Mesothelial cell of epicardium (in vitro differentiated cells): Measurements from ENCODE around the gene NUPR1. TPM values are rescaled to one million over a fixed set of nuclear protein-coding genes. Genes with fewer than 3 reads are reported as not detected.
"Not testable (repeated sequence)": the region's sequence is repeated elsewhere in the genome, so short reads cannot be mapped to it uniquely, and the experiment has no call there.

Experiments used
- DNase-seq, 2 experiments: peaks; one replicate each; pipeline ENCODE4 v3.0.0; 2021; ENCODE audit warnings: low spot score in 2 of 2; ENCODE audit not compliant: unreplicated experiment in 2 of 2
- H3K27ac Mint-ChIP-seq: 2 replicates; pipeline ENCODE4 v1.8.0; 2021; ENCODE audit warnings: mixed read lengths
- H3K27me3 Mint-ChIP-seq: 2 replicates; pipeline ENCODE4 v1.8.0; 2021; ENCODE audit warnings: low read depth, mixed read lengths
- H3K36me3 Mint-ChIP-seq: 2 replicates; pipeline ENCODE4 v1.8.0; 2021; ENCODE audit warnings: mixed read lengths
- H3K4me1 Mint-ChIP-seq: 2 replicates; pipeline ENCODE4 v1.8.0; 2021; ENCODE audit warnings: mixed read lengths
- H3K4me3 Mint-ChIP-seq: 2 replicates; pipeline ENCODE4 v1.8.0; 2021; ENCODE audit warnings: mild to moderate bottlenecking, moderate library complexity, mixed read lengths
- H3K9me3 Mint-ChIP-seq: 2 replicates; pipeline ENCODE4 v1.8.0; 2021; ENCODE audit warnings: mixed read lengths
- total RNA-seq: library from RNA; stranded (reverse); gene quantifications from 3 replicates; pipeline ENCODE4 v1.2.1, GENCODE V29; 2021
- TF ChIP-seq, protein P1 (sequence below): fragments of 200-600 bp; sonication (generic); IDR thresholded peaks from one replicate; pipeline ENCODE4 v1.5.0; 2021; ENCODE audit warnings: antibody characterized with exemption; ENCODE audit not compliant: unreplicated experiment

The NUPR1 gene
- total RNA-seq, 1 donor from 2014 or later, result 12.3 TPM

DNA sequence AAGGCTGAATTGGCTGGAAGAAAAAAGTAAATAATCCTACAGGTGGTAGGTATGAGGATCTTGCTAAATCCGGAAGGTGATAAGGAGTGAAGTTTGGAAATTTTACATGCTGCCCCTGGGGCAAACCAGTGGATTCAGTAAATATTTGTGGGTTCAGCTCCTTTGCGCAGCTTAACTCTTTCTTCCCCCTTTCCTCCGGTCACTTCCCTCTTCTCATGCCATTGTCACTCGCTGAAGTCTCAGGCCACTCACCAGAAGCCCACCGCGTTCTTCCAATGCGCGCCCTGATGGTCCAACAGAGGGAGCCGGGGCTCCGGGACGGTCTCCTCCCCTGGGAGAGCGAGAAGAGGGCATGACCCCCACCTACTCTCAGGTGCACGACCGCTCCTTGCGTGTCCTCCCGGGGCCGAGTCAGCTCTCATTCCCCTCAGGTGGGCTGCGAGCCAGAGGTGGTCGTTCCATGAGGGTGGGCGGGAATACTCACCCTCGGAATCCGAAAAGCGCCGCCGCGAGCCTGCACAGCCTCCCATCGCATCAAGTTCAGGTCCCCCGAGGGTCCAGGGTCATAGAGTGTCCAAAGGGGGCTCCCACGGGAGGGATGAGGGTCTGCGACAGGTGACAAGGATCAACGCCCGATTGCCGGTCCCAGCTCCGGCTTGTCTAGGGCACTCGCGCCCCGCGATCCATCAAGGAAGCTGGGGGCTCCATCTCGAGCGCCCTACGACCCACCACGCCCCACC lies 47.4 kb downstream of the NUPR1 start:
- Mint-ChIP-seq H3K4me3 (peak overlapping the region; percentile 96), H3K27ac (peak overlapping the region; percentile 99), H3K36me3 (peaks cover 11% of the 10 kb centered on the region), H3K9me3 (no peaks in the 10 kb centered on the region), H3K4me1 (no peaks in the 10 kb centered on the region), H3K27me3 (no peaks in the 10 kb centered on the region)
- DNase-seq, result peak in 1 of 2 experiments; percentile 54
- TF ChIP-seq, protein P1, sequence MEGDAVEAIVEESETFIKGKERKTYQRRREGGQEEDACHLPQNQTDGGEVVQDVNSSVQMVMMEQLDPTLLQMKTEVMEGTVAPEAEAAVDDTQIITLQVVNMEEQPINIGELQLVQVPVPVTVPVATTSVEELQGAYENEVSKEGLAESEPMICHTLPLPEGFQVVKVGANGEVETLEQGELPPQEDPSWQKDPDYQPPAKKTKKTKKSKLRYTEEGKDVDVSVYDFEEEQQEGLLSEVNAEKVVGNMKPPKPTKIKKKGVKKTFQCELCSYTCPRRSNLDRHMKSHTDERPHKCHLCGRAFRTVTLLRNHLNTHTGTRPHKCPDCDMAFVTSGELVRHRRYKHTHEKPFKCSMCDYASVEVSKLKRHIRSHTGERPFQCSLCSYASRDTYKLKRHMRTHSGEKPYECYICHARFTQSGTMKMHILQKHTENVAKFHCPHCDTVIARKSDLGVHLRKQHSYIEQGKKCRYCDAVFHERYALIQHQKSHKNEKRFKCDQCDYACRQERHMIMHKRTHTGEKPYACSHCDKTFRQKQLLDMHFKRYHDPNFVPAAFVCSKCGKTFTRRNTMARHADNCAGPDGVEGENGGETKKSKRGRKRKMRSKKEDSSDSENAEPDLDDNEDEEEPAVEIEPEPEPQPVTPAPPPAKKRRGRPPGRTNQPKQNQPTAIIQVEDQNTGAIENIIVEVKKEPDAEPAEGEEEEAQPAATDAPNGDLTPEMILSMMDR, result no peak

DNA sequence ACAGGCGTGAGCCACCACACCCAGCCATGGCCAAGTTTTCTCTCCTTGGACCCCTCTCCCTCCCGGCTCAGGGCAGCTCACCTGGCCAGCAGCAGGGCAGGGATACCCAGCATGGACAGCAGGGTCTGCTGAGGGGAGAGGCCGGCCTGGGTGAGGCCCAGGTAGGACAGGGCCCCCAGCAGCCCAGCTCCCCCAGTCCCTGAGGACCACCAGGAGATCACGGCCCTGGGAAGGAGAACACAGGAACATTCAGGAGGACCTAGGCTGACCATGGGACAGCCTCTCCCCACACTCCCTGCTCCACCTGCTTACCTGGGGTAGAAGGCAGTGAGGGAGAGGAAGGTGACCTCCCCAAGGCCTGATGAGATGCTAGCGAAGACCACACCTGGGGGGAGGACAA lies 52.5 kb downstream of the NUPR1 start:
- H3K27me3 Mint-ChIP-seq, result no peaks in the 10 kb centered on the region
- H3K9me3 Mint-ChIP-seq, result no peaks in the 10 kb centered on the region
- no peak for DNase-seq
- H3K36me3 Mint-ChIP-seq, result peaks cover 23% of the 10 kb centered on the region
- TF ChIP-seq, protein P1, result no peak
- H3K4me3 Mint-ChIP-seq, result no peak overlapping the region
- no peak overlapping the region for H3K27ac Mint-ChIP-seq
- H3K4me1 Mint-ChIP-seq, result no peaks in the 10 kb centered on the region

DNA sequence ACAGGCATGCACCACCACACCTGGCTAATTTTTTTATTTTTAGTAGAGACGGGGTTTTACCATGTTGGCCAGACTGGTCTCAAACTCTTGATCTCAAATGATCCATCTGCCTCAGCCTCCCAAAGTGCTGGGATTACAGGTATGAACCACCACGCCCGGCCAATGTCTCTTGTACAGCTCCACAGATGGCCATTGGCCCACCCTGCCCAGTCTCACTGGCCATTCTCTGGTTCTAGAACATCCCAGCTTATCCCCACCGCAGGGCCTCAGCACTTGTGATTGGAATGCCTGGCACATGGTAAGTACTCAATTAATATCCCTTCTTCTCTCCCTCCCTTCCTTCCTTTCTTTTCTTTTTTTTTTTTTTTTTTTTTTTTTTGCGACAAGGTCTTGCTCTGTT lies 55.4 kb downstream of the NUPR1 start:
- H3K27ac Mint-ChIP-seq, DNase-seq, H3K27me3 Mint-ChIP-seq, H3K4me3 Mint-ChIP-seq, H3K9me3 Mint-ChIP-seq, H3K4me1 Mint-ChIP-seq: not testable (repeated sequence)
- H3K36me3 Mint-ChIP-seq, result peaks cover 20% of the 10 kb centered on the region

Other genes starting within 250 kb of the NUPR1 start
- gene SBK1, start 246.4 kb downstream of the NUPR1 start, total RNA-seq, result 50.1 to 51.9 TPM (median 51.4 TPM) in 3 replicates
- 6.6 to 8.7 TPM (median 8.2 TPM) in 3 replicates for gene NPIPB6, start 175.5 kb downstream of the NUPR1 start, total RNA-seq
- 73.8 to 99.7 TPM (median 91.5 TPM) in 3 replicates for gene EIF3CL, start 135.1 kb downstream of the NUPR1 start, total RNA-seq
- 0.40 to 0.41 TPM in 2 of 3 replicates, not detected in the other for gene NPIPB7, start 66.6 kb downstream of the NUPR1 start, total RNA-seq
- 30.8 to 31.5 TPM (median 30.9 TPM) in 3 replicates for gene CLN3, start 46.9 kb downstream of the NUPR1 start, total RNA-seq
- 0.09 to 0.14 TPM in 2 of 3 replicates, not detected in the other for gene APOBR, start 44.3 kb downstream of the NUPR1 start, total RNA-seq
- not detected in 3 replicates for gene IL27, start 32.1 kb downstream of the NUPR1 start, total RNA-seq
- gene SGF29, start 14.9 kb upstream of the NUPR1 start, total RNA-seq, result 21.6 to 27.2 TPM (median 24.7 TPM) in 3 replicates
- gene SULT1A2, start 58.1 kb upstream of the NUPR1 start, total RNA-seq, result 0.75 to 0.98 TPM (median 0.90 TPM) in 3 replicates
- 8.3 to 9.9 TPM (median 9.7 TPM) in 3 replicates for gene SULT1A1, start 71.1 kb upstream of the NUPR1 start, total RNA-seq
- 0.16 to 1.2 TPM (median 0.49 TPM) in 3 replicates for gene NPIPB8, start 99.1 kb upstream of the NUPR1 start, total RNA-seq
- 660 to 710 TPM (median 685 TPM) in 3 replicates for gene EIF3C, start 172.5 kb upstream of the NUPR1 start, total RNA-seq
- 3.6 to 5.2 TPM (median 4.3 TPM) in 3 replicates for gene NPIPB9, start 212.8 kb upstream of the NUPR1 start, total RNA-seq